GM23338 (cell line): ENCODE data around the gene MPIG6B. TPM values are rescaled to one million over a fixed set of nuclear protein-coding genes. Genes with fewer than 3 reads are reported as not detected.

Experiments used
- ATAC-seq: fragments of 200-7000 bp; cut with Tn5 transposase; 3 replicates; pipeline ENCODE4 v1.9.1; 2020
- DNase-seq: peaks from one replicate; pipeline ENCODE4 v3.0.0-alpha.2; 2015; ENCODE audit warnings: low spot score
- H2AFZ ChIP-seq: fragments of 200-600 bp; sonication (generic); 2 replicates; pipeline ENCODE4 v1.8.0; 2016; ENCODE audit warnings: antibody characterized with exemption, mild to moderate bottlenecking, moderate library complexity
- H3F3A ChIP-seq: fragments of 200-600 bp; sonication (generic); replicated peaks from 2 replicates; pipeline ENCODE4 v1.8.0; 2017; ENCODE audit warnings: antibody characterized with exemption, mixed run types, low read depth
- H3K27ac ChIP-seq: fragments of 200-600 bp; sonication (generic); 2 replicates; pipeline ENCODE4 v1.6.1; 2016; ENCODE audit warnings: low read depth
- H3K27me3 ChIP-seq: fragments of 200-600 bp; sonication (generic); 2 replicates; pipeline ENCODE4 v1.8.0; 2016; ENCODE audit warnings: mild to moderate bottlenecking, mixed run types, moderate library complexity; ENCODE audit not compliant: insufficient read depth
- H3K36me3 ChIP-seq: fragments of 200-600 bp; sonication (generic); 2 replicates; pipeline ENCODE4 v1.8.0; 2016; ENCODE audit warnings: mild to moderate bottlenecking; ENCODE audit not compliant: insufficient read depth
- H3K4me1 ChIP-seq: fragments of 200-600 bp; sonication (generic); 2 replicates; pipeline ENCODE4 v1.8.0; 2016; ENCODE audit warnings: mild to moderate bottlenecking, moderate library complexity; ENCODE audit not compliant: insufficient read depth
- H3K4me2 ChIP-seq: fragments of 200-600 bp; sonication (generic); 2 replicates; pipeline ENCODE4 v1.7.1; 2017; ENCODE audit warnings: mixed run types
- H3K4me3 ChIP-seq: fragments of 200-600 bp; sonication (generic); 2 replicates; pipeline ENCODE4 v1.6.1; 2016; ENCODE audit warnings: mixed run types
- H3K79me2 ChIP-seq: fragments of 200-600 bp; sonication (generic); replicated peaks from 2 replicates; pipeline ENCODE4 v1.8.0; 2017; ENCODE audit warnings: mild to moderate bottlenecking; ENCODE audit not compliant: insufficient read depth
- H3K9me2 ChIP-seq: fragments of 200-600 bp; sonication (generic); 2 replicates; pipeline ENCODE4 v1.8.0; 2017; ENCODE audit not compliant: insufficient read depth
- H4K20me1 ChIP-seq: fragments of 200-600 bp; sonication (generic); replicated peaks from 2 replicates; pipeline ENCODE4 v1.8.0; 2017; ENCODE audit warnings: mild to moderate bottlenecking; ENCODE audit not compliant: insufficient read depth
- H3K27ac Mint-ChIP-seq: 2 replicates; pipeline ENCODE4 v1.8.0; 2020; ENCODE audit warnings: inconsistent platforms, mild to moderate bottlenecking, moderate library complexity, mixed read lengths
- H3K27me3 Mint-ChIP-seq: 3 replicates; pipeline ENCODE4 v1.8.0; 2022; ENCODE audit warnings: low read depth, mild to moderate bottlenecking, moderate library complexity, mixed read lengths, inconsistent platforms; ENCODE audit not compliant: insufficient read depth, poor library complexity
- H3K36me3 Mint-ChIP-seq: 3 replicates; pipeline ENCODE4 v1.8.0; 2021; ENCODE audit warnings: low read depth, mild to moderate bottlenecking, inconsistent platforms, moderate library complexity, mixed read lengths
- H3K4me1 Mint-ChIP-seq: 3 replicates; pipeline ENCODE4 v1.8.0; 2020; ENCODE audit warnings: mild to moderate bottlenecking, inconsistent platforms, mixed read lengths
- H3K4me3 Mint-ChIP-seq: 3 replicates; pipeline ENCODE4 v1.8.0; 2021; ENCODE audit warnings: moderate library complexity, mild to moderate bottlenecking, inconsistent platforms, mixed read lengths
- H3K9me3 Mint-ChIP-seq: 3 replicates; pipeline ENCODE4 v1.8.0; 2020; ENCODE audit warnings: moderate library complexity, mild to moderate bottlenecking, inconsistent platforms, mixed read lengths
- CREB1 ChIP-seq: fragments of 250-450 bp; sonication (Bioruptor Pico); IDR thresholded peaks from 2 replicates; pipeline ENCODE4 v1.5.0; 2020; ENCODE audit warnings: low read depth, mild to moderate bottlenecking, moderate library complexity
- CTCF ChIP-seq, 2 experiments: fragments of 200-600 bp in 1 of 2; sonication (generic) in 1 of 2; conservative IDR thresholded peaks; 2 replicates each; pipeline versions ENCODE4 v1.5.1 to v1.6.1; 2016 to 2017; ENCODE audit warnings: antibody characterized with exemption in 2 of 2, low read depth in 2 of 2, mild to moderate bottlenecking in 2 of 2, moderate library complexity in 1 of 2
- EZH2 ChIP-seq: fragments of 200-600 bp; sonication (generic); IDR thresholded peaks from one replicate; pipeline ENCODE4 v1.8.0; 2017; ENCODE audit warnings: antibody characterized with exemption, mild to moderate bottlenecking, low read depth; ENCODE audit not compliant: unreplicated experiment
- EZH2phosphoT487 ChIP-seq: fragments of 200-600 bp; sonication (generic); IDR thresholded peaks from one replicate; pipeline ENCODE4 v1.8.1; 2018; ENCODE audit warnings: antibody characterized with exemption; ENCODE audit not compliant: unreplicated experiment
- JUNB ChIP-seq: IDR thresholded peaks from one replicate; pipeline ENCODE4 v1.6.1; 2016; ENCODE audit warnings: antibody characterized with exemption; ENCODE audit not compliant: unreplicated experiment
- NANOG ChIP-seq: IDR thresholded peaks from 2 replicates; pipeline ENCODE4 v1.6.1; 2016; ENCODE audit warnings: antibody characterized with exemption, borderline replicate concordance
- POLR2AphosphoS5 ChIP-seq: IDR thresholded peaks from 2 replicates; pipeline ENCODE4 v1.6.1; 2016; ENCODE audit warnings: antibody characterized with exemption, low read depth
- STAT1 ChIP-seq: IDR thresholded peaks from one replicate; pipeline ENCODE4 v1.6.1; 2016; ENCODE audit warnings: antibody characterized with exemption; ENCODE audit not compliant: unreplicated experiment
- ZNF114 ChIP-seq: fragments of 250-450 bp; sonication (Bioruptor Pico); IDR thresholded peaks from 2 replicates; pipeline ENCODE4 v1.5.0; 2020; ENCODE audit warnings: mild to moderate bottlenecking, moderate library complexity
- ZNF331 ChIP-seq: fragments of 250-450 bp; sonication (Bioruptor Pico); IDR thresholded peaks from 2 replicates; pipeline ENCODE4 v1.5.0; 2020; ENCODE audit warnings: low read depth, mild to moderate bottlenecking, moderate library complexity
- polyA plus RNA-seq: library from polyadenylated mRNA; unstranded; fragments of >200 nt; fragmentation: Nextera tagmentation; extraction: Ambion mirVana; gene quantifications from 2 replicates; pipeline ENCODE4 v1.2.1, GENCODE V29; 2016
- total RNA-seq: library from RNA; depleted of rRNA; stranded (reverse); fragments of >200 nt; shearing (Covaris generic); gene quantifications from 2 replicates; pipeline ENCODE4 v1.2.3, GENCODE V29; 2014
- TF ChIP-seq, protein P1 (sequence below): IDR thresholded peaks from 2 replicates; pipeline ENCODE4 v1.6.1; 2016; ENCODE audit warnings: antibody characterized with exemption
- TF ChIP-seq, protein P2 (sequence below): fragments of 250-450 bp; sonication (Bioruptor Pico); IDR thresholded peaks from 2 replicates; pipeline ENCODE4 v1.5.0; 2020; ENCODE audit warnings: mild to moderate bottlenecking, moderate library complexity
- TF ChIP-seq, protein P3 (sequence below): IDR thresholded peaks from one replicate; pipeline ENCODE4 v1.6.1; 2018; ENCODE audit warnings: antibody characterized with exemption; ENCODE audit not compliant: unreplicated experiment

MPIG6B gene
- total and polyA plus RNA-seq, 2 experiments from 2014 or later: 0.13 TPM; not detected in 1

DNA sequence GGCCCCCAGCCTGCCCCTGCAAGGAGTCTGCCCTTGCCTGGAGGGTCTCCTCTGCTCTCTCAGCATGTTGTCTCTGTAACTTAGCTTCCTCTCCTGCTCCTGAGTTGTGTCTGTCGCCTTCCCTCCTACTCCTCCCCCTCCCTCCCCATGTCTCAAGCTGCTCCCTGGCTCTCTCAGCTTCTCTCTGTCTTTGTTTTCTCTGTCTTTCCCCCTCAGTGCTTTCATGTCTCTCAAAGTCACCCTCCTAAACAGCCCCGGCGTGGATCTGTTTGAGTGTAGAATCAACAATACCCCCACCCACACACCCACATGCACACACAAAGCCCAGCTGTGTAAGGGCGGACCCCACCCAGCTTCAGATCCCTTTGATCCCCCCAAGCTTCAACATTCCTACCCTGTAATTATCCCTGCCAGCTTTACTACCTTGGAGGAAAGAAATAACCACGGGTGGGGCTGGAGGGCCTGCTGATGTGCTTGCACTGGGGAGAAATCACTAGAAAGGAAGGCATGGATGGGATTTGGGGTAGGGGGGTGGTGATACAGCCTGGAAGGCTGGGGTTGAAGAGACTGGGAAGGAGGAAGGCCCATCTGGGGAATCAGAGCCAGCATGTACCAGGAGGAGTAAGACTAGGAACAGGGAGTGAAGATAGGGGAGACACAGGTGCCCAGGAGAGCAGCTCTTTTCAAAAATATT is 9.0 kb upstream of the MPIG6B start:
- Histone ChIP-seq H4K20me1 (no peaks in the 10 kb centered on the region), H3K9me2 (no peaks in the 10 kb centered on the region), H3F3A (no peaks in the 10 kb centered on the region), H2AFZ (peak overlapping the region; percentile 100), H3K27ac (no peak overlapping the region; the same call in 1 of the 2 replicates), H3K4me2 (peak overlapping the region; percentile 71), H3K4me3 (peak overlapping the region; percentile 14; the same call in 1 of the 2 replicates), H3K36me3 (no peaks in the 10 kb centered on the region), H3K27me3 (no peaks in the 10 kb centered on the region), H3K4me1 (peaks cover 34% of the 10 kb centered on the region), H3K79me2 (no peaks in the 10 kb centered on the region)
- DNase-seq: peak; percentile 55
- peak; percentile 43 for ATAC-seq
- Mint-ChIP-seq H3K4me1 (peaks cover 43% of the 10 kb centered on the region), H3K4me3 (no peak overlapping the region; the same call in 2 of the 3 replicates), H3K27ac (peak overlapping the region; percentile 69), H3K9me3 (no peaks in the 10 kb centered on the region), H3K27me3 (peaks cover 14% of the 10 kb centered on the region), H3K36me3 (no peaks in the 10 kb centered on the region; the same call in 2 of the 3 replicates)
- TF ChIP-seq EZH2phosphoT487 (no peak), CTCF (conservative IDR thresholded peaks at IDR 0.05; ENCODE audit: low read depth in 2 of 2) (no peak), POLR2AphosphoS5 (no peak), CREB1 (no peak), STAT1 (no peak), JUNB (no peak), ZNF331 (CRISPR knock-in tag) (no peak), EZH2 (no peak), ZNF114 (no peak), NANOG (no peak)
- TF ChIP-seq, protein P1, sequence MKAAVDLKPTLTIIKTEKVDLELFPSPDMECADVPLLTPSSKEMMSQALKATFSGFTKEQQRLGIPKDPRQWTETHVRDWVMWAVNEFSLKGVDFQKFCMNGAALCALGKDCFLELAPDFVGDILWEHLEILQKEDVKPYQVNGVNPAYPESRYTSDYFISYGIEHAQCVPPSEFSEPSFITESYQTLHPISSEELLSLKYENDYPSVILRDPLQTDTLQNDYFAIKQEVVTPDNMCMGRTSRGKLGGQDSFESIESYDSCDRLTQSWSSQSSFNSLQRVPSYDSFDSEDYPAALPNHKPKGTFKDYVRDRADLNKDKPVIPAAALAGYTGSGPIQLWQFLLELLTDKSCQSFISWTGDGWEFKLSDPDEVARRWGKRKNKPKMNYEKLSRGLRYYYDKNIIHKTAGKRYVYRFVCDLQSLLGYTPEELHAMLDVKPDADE: no peak
- TF ChIP-seq, protein P2, sequence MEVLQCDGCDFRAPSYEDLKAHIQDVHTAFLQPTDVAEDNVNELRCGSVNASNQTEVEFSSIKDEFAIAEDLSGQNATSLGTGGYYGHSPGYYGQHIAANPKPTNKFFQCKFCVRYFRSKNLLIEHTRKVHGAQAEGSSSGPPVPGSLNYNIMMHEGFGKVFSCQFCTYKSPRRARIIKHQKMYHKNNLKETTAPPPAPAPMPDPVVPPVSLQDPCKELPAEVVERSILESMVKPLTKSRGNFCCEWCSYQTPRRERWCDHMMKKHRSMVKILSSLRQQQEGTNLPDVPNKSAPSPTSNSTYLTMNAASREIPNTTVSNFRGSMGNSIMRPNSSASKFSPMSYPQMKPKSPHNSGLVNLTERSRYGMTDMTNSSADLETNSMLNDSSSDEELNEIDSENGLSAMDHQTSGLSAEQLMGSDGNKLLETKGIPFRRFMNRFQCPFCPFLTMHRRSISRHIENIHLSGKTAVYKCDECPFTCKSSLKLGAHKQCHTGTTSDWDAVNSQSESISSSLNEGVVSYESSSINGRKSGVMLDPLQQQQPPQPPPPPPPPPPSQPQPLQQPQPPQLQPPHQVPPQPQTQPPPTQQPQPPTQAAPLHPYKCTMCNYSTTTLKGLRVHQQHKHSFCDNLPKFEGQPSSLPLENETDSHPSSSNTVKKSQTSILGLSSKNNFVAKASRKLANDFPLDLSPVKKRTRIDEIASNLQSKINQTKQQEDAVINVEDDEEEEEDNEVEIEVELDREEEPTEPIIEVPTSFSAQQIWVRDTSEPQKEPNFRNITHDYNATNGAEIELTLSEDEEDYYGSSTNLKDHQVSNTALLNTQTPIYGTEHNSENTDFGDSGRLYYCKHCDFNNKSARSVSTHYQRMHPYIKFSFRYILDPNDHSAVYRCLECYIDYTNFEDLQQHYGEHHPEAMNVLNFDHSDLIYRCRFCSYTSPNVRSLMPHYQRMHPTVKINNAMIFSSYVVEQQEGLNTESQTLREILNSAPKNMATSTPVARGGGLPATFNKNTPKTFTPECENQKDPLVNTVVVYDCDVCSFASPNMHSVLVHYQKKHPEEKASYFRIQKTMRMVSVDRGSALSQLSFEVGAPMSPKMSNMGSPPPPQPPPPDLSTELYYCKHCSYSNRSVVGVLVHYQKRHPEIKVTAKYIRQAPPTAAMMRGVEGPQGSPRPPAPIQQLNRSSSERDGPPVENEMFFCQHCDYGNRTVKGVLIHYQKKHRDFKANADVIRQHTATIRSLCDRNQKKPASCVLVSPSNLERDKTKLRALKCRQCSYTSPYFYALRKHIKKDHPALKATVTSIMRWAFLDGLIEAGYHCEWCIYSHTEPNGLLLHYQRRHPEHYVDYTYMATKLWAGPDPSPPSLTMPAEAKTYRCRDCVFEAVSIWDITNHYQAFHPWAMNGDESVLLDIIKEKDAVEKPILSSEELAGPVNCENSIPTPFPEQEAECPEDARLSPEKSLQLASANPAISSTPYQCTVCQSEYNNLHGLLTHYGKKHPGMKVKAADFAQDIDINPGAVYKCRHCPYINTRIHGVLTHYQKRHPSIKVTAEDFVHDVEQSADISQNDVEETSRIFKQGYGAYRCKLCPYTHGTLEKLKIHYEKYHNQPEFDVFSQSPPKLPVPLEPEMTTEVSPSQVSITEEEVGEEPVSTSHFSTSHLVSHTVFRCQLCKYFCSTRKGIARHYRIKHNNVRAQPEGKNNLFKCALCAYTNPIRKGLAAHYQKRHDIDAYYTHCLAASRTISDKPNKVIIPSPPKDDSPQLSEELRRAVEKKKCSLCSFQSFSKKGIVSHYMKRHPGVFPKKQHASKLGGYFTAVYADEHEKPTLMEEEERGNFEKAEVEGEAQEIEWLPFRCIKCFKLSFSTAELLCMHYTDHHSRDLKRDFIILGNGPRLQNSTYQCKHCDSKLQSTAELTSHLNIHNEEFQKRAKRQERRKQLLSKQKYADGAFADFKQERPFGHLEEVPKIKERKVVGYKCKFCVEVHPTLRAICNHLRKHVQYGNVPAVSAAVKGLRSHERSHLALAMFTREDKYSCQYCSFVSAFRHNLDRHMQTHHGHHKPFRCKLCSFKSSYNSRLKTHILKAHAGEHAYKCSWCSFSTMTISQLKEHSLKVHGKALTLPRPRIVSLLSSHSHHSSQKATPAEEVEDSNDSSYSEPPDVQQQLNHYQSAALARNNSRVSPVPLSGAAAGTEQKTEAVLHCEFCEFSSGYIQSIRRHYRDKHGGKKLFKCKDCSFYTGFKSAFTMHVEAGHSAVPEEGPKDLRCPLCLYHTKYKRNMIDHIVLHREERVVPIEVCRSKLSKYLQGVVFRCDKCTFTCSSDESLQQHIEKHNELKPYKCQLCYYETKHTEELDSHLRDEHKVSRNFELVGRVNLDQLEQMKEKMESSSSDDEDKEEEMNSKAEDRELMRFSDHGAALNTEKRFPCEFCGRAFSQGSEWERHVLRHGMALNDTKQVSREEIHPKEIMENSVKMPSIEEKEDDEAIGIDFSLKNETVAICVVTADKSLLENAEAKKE: no peak
- TF ChIP-seq, protein P3, sequence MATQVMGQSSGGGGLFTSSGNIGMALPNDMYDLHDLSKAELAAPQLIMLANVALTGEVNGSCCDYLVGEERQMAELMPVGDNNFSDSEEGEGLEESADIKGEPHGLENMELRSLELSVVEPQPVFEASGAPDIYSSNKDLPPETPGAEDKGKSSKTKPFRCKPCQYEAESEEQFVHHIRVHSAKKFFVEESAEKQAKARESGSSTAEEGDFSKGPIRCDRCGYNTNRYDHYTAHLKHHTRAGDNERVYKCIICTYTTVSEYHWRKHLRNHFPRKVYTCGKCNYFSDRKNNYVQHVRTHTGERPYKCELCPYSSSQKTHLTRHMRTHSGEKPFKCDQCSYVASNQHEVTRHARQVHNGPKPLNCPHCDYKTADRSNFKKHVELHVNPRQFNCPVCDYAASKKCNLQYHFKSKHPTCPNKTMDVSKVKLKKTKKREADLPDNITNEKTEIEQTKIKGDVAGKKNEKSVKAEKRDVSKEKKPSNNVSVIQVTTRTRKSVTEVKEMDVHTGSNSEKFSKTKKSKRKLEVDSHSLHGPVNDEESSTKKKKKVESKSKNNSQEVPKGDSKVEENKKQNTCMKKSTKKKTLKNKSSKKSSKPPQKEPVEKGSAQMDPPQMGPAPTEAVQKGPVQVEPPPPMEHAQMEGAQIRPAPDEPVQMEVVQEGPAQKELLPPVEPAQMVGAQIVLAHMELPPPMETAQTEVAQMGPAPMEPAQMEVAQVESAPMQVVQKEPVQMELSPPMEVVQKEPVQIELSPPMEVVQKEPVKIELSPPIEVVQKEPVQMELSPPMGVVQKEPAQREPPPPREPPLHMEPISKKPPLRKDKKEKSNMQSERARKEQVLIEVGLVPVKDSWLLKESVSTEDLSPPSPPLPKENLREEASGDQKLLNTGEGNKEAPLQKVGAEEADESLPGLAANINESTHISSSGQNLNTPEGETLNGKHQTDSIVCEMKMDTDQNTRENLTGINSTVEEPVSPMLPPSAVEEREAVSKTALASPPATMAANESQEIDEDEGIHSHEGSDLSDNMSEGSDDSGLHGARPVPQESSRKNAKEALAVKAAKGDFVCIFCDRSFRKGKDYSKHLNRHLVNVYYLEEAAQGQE: no peak
